Pancreas (tissue), 10 donors: ENCODE measurements around the gene SLC35C1. TPM values are rescaled to one million over a fixed set of nuclear protein-coding genes. Genes with fewer than 3 reads are reported as not detected.
A peak's percentile ranks its signal among the peaks of the same experiment; 100 is the strongest.

ENCODE experiments used
- ATAC-seq, 4 donors: fragments of 200-7000 bp; cut with Tn5 transposase; one replicate each; pipeline versions ENCODE4 v1.8.0 to v1.9.1; 2020; ENCODE audit warnings: mild to moderate bottlenecking in 4 of 4, moderate library complexity in 4 of 4
- DNase-seq, 6 donors: peaks; one replicate each; pipeline ENCODE4 v3.0.0-alpha.2; 2020
- FAIRE-seq: peaks from 2 replicates; lab custom pipeline; 2012; peaks lifted over from hg19 to GRCh38; lab: Jason Lieb, UNC
- H3K27ac ChIP-seq, 4 donors: fragments of 200-600 bp; sonication (generic); 1 replicate in 3 of 4; 2 replicates in 1 of 4; pipeline versions ENCODE4 v1.5.0 to v1.8.0; 2020
- H3K27me3 ChIP-seq, 4 donors: fragments of 200-600 bp; one replicate each; pipeline ENCODE4 v1.8.0; 2021
- H3K36me3 ChIP-seq, 3 donors: fragments of 200-600 bp; sonication (generic) in 1 of 3; one replicate each; pipeline versions ENCODE4 v1.5.0 to v1.8.0; 2020 to 2021
- H3K4me1 ChIP-seq, 3 donors: fragments of 200-600 bp; one replicate each; pipeline ENCODE4 v1.8.0; 2021
- H3K4me3 ChIP-seq, 4 donors: fragments of 200-600 bp; sonication (generic) in 2 of 4; one replicate each; pipeline versions ENCODE4 v1.5.0 to v1.8.0; 2020 to 2021
- H3K9me3 ChIP-seq, 4 donors: fragments of 200-600 bp; one replicate each; pipeline ENCODE4 v1.8.0; 2021
- CTCF ChIP-seq, 4 donors: fragments of 200-600 bp; sonication (generic) in 3 of 4; IDR thresholded peaks; one replicate each; pipeline versions ENCODE4 v1.5.0 to v1.8.0; 2021; ENCODE audit warnings: antibody characterized with exemption in 4 of 4
- WGBS, 2 donors: extraction: QIAGEN DNeasy Blood & Tissue Kit; methylation state at CpG; one replicate each; pipeline ENCODE4 v1.1.7; 2013; 5-methylcytosine and 5-hydroxymethylcytosine counted together
- intact Hi-C, 3 donors: fragments of 100-400 bp; cut with DNase I; formaldehyde crosslinking; loops; one replicate each; pipeline versions ENCODE4 v1.11.1 to v1.14.2; 2022
- polyA plus RNA-seq, 2 donors: library from polyadenylated mRNA; stranded (reverse); fragments of 200-250 nt; gene quantifications; one replicate each; pipeline ENCODE4 v1.2.3, GENCODE V29; 2013
- total RNA-seq, 6 donors: library from RNA; stranded (reverse); fragmentation: NEBNext Ultra II Directional in 4 of 6; extraction: Animal tissue kit (Norgen Biotek cat#: 25700) in 4 of 6; gene quantifications; one replicate each; pipeline versions ENCODE4 v1.2.1 to v1.2.4, GENCODE V29; 2021 to 2023
- donor health status: healthy with polysubstance abuse.
- donor health status: DM: no; HTN: no; CAD: no; lungs with moderate emphysema.
- donor health status: DM: no; HTN: no; CAD: no.
- donor health status: control.
- donor health status: control.
- donor health status: Bipolar disorder and iron deficiency.
- donor health status: DM: yes; HTN: yes; CAD: no.
- donor health status: DM: no; HTN: no; CAD: no.
- donor health status: DM: no; HTN: no; CAD: no.
- donor health status: DM: yes; HTN: yes; CAD: no.

Gene SLC35C1
- total and polyA plus RNA-seq, 8 donors, result 5.4 to 14.2 (median 7.5) TPM

- FAIRE-seq (no peak), ATAC-seq (peak; percentile 58 to 82 (median 76)), DNase-seq (peak in 4 of 6 donors; percentile 64 to 79 (median 74))
- Histone ChIP-seq H3K9me3 (no peaks in the 10 kb centered on the region), H3K27me3 (no peaks in the 10 kb centered on the region), H3K4me1 (peaks cover 34 to 50% (median 36%) of the 10 kb centered on the region in 3 donors), H3K36me3 (peaks cover 0 to 25% (median 14%) of the 10 kb centered on the region in 3 donors), H3K4me3 (no peak overlapping the region), H3K27ac (peak overlapping the region; percentile 68 to 85 (median 75))
- TF ChIP-seq CTCF (IDR thresholded peaks at IDR 0.05), result no peak
- intact Hi-C loops, result no loop called here
- WGBS, 2 donors, result 3 to 6% methylated on average over 2 of the region's 2 CpGs
Observed at GRCh38 chr11:45857961-45858474, 53.1 kb downstream of the SLC35C1 start.

- peaks cover 0 to 34% (median 14%) of the 10 kb centered on the region in 3 donors for H3K36me3 ChIP-seq
- no peak for FAIRE-seq
- no peak for ATAC-seq
- H3K9me3 ChIP-seq, result no peaks in the 10 kb centered on the region
- H3K27me3 ChIP-seq, result no peaks in the 10 kb centered on the region
- no peak for DNase-seq
- peaks cover 34 to 49% (median 36%) of the 10 kb centered on the region in 3 donors for H3K4me1 ChIP-seq
- H3K4me3 ChIP-seq, result no peak overlapping the region
- intact Hi-C loops, result no loop called here
- 64 to 67% methylated on average over 5 of the region's 5 CpGs for WGBS, 2 donors
- TF ChIP-seq CTCF (IDR thresholded peaks at IDR 0.05), result no peak
- peak overlapping the region; percentile 68 to 85 (median 75) for H3K27ac ChIP-seq
Observed at GRCh38 chr11:45858751-45859398, 53.9 kb downstream of the SLC35C1 start.

- no peak overlapping the region for H3K4me3 ChIP-seq
- H3K36me3 ChIP-seq, result peaks cover 0 to 42% (median 17%) of the 10 kb centered on the region in 3 donors
- FAIRE-seq (peak; percentile 47), DNase-seq (peak; percentile 92 to 98 (median 94)), ATAC-seq (peak; percentile 79 to 89 (median 85))
- intact Hi-C loops, result loop anchor here in 1 of 3 donors (10.0 kb wide), 1 partner anchor 55 kb away; the partner anchor contains the start of gene PEX16
- H3K27ac ChIP-seq, result peak overlapping the region; percentile 68 to 85 (median 75)
- no peaks in the 10 kb centered on the region for H3K27me3 ChIP-seq
- WGBS, 2 donors, result 15 to 19% methylated on average over 12 of the region's 12 CpGs
- H3K9me3 ChIP-seq, result no peaks in the 10 kb centered on the region
- peaks cover 34 to 49% (median 36%) of the 10 kb centered on the region in 3 donors for H3K4me1 ChIP-seq
- no peak for TF ChIP-seq CTCF (IDR thresholded peaks at IDR 0.05)
Observed at GRCh38 chr11:45859661-45860140, 54.8 kb downstream of the SLC35C1 start.

DNA sequence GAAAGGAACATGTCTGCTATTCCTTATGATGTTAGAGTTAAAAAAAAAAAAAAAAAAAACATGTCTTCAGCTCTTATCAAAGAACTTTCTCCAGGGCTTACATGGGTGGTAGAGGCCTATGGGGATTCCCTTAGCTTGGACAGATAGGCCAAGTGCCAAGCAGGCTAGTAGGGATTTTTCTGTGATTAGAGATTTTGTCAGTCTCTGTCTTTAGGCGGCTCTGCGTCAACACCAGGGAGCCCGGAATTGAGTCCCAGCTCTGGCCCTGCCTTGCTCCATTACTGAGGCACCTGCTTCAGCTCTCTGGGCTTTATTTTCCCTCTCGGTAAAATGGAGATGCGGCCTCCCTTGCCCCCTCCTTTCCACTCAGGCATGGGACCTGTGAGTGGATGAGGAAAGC, 55.4 kb downstream of the SLC35C1 start:
- ATAC-seq (no peak), FAIRE-seq (no peak), DNase-seq (no peak)
- H3K27me3 ChIP-seq, result no peaks in the 10 kb centered on the region
- peaks cover 0 to 47% (median 17%) of the 10 kb centered on the region in 3 donors for H3K36me3 ChIP-seq
- no peak overlapping the region for H3K4me3 ChIP-seq
- no peak for TF ChIP-seq CTCF (IDR thresholded peaks at IDR 0.05)
- peak overlapping the region in 2 of 4 donors; percentile 68 to 75 for H3K27ac ChIP-seq
- no peaks in the 10 kb centered on the region for H3K9me3 ChIP-seq
- WGBS, 2 donors, result 85 to 89% methylated on average over 5 of the region's 5 CpGs
- intact Hi-C loops, result loop anchor here in 1 of 3 donors (10.0 kb wide), 1 partner anchor 54 kb away; the partner anchor contains the start of gene PEX16
- H3K4me1 ChIP-seq, result peaks cover 34 to 47% (median 34%) of the 10 kb centered on the region in 3 donors
